Measurements from ENCODE around the gene MOAP1.
"Not testable (repeated sequence)": the region's sequence is repeated elsewhere in the genome, so short reads cannot be mapped to it uniquely, and the experiment has no call there.

Gene MOAP1

GRCh38 chr14:93160353-93160801 lies 24.3 kb downstream of the MOAP1 start:
- Histone ChIP-seq H3K27ac (ENCODE audit: low read depth, low read length) (no peak overlapping the region), H3K9me3 (ENCODE audit: low read length) (no peaks in the 10 kb centered on the region), H3K4me1 (ENCODE audit: insufficient read depth, low read length) (no peaks in the 10 kb centered on the region), H3K36me3 (ENCODE audit: insufficient read depth, low read length) (no peaks in the 10 kb centered on the region), H3K27me3 (ENCODE audit: control insufficient read depth in 1 of 2, insufficient read depth in 2 of 2, low read length in 2 of 2) (no peaks in the 10 kb centered on the region), H3K9ac (ENCODE audit: low read length) (no peak overlapping the region), H3K4me3 (ENCODE audit: low read depth in 1 of 2, low read length in 2 of 2) (no peak overlapping the region)

- not testable (repeated sequence) for H3K36me3 ChIP-seq (ENCODE audit: insufficient read depth, low read length); H3K4me1 ChIP-seq (ENCODE audit: insufficient read depth, low read length); H3K27me3 ChIP-seq (ENCODE audit: control insufficient read depth in 1 of 2, insufficient read depth in 2 of 2, low read length in 2 of 2); H3K27ac ChIP-seq (ENCODE audit: low read depth, low read length); H3K9ac ChIP-seq (ENCODE audit: low read length); H3K4me3 ChIP-seq (ENCODE audit: low read depth in 1 of 2, low read length in 2 of 2); H3K9me3 ChIP-seq (ENCODE audit: low read length)
Observed at GRCh38 chr14:93159625-93160352, 24.9 kb downstream of the MOAP1 start.

DNA sequence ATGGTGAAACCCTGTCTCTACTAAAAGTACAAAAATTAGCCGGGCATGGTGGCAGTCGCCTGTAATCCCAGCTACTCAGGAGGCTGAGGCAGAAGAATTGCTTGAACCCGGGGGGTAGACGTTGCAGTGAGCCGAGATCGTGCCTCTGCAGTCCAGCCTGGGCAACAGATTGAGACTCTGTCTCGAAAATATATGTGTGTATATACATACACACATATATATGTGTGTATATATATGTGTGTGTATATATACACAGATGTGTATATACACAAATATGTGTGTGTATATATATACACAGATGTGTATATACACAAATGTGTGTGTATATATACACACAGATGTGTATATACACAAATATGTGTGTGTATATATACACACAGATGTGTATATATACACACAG lies 26.3 kb downstream of the MOAP1 start:
- H3K4me1 ChIP-seq (ENCODE audit: insufficient read depth, low read length); H3K27ac ChIP-seq (ENCODE audit: low read depth, low read length); H3K4me3 ChIP-seq (ENCODE audit: low read depth in 1 of 2, low read length in 2 of 2); H3K9ac ChIP-seq (ENCODE audit: low read length); H3K9me3 ChIP-seq (ENCODE audit: low read length); H3K36me3 ChIP-seq (ENCODE audit: insufficient read depth, low read length); H3K27me3 ChIP-seq (ENCODE audit: control insufficient read depth in 1 of 2, insufficient read depth in 2 of 2, low read length in 2 of 2): not testable (repeated sequence)

GRCh38 chr14:93156693-93157369 lies 27.9 kb downstream of the MOAP1 start:
- Histone ChIP-seq H3K4me1 (ENCODE audit: insufficient read depth, low read length) (no peaks in the 10 kb centered on the region), H3K36me3 (ENCODE audit: insufficient read depth, low read length) (no peaks in the 10 kb centered on the region), H3K9me3 (ENCODE audit: low read length) (no peaks in the 10 kb centered on the region), H3K9ac (ENCODE audit: low read length) (no peak overlapping the region), H3K4me3 (ENCODE audit: low read depth in 1 of 2, low read length in 2 of 2) (no peak overlapping the region), H3K27ac (ENCODE audit: low read depth, low read length) (no peak overlapping the region), H3K27me3 (ENCODE audit: control insufficient read depth in 1 of 2, insufficient read depth in 2 of 2, low read length in 2 of 2) (no peaks in the 10 kb centered on the region)

GRCh38 chr14:93155667-93156066 lies 29.0 kb downstream of the MOAP1 start:
- no peaks in the 10 kb centered on the region for H3K36me3 ChIP-seq (ENCODE audit: insufficient read depth, low read length)
- no peak overlapping the region for H3K9ac ChIP-seq (ENCODE audit: low read length)
- no peaks in the 10 kb centered on the region for H3K4me1 ChIP-seq (ENCODE audit: insufficient read depth, low read length)
- H3K4me3 ChIP-seq (ENCODE audit: low read depth in 1 of 2, low read length in 2 of 2), result no peak overlapping the region
- H3K27me3 ChIP-seq (ENCODE audit: control insufficient read depth in 1 of 2, insufficient read depth in 2 of 2, low read length in 2 of 2), result no peaks in the 10 kb centered on the region
- H3K27ac ChIP-seq (ENCODE audit: low read depth, low read length), result no peak overlapping the region
- H3K9me3 ChIP-seq (ENCODE audit: low read length), result no peaks in the 10 kb centered on the region

DNA sequence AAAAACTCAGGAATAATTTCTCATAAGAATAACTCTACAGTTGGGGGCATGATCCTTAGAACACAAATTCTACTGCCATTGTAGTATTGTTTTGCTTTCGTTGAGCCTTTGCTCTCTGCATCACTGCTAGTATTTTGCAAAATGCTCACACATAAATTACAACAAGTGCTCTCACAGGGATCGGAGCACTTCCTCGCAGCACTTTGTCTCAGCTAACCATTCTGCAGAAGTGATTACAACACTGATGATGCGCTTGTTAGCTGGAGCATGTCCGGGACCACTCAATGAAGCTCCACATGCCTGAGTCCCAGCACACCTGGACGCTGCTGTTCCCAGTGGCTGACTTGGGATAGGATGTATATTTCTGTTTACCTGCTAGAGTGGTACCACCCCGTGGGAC lies 31.6 kb downstream of the MOAP1 start:
- no peaks in the 10 kb centered on the region for H3K27me3 ChIP-seq (ENCODE audit: control insufficient read depth in 1 of 2, insufficient read depth in 2 of 2, low read length in 2 of 2)
- H3K4me1 ChIP-seq (ENCODE audit: insufficient read depth, low read length), result no peaks in the 10 kb centered on the region
- H3K9ac ChIP-seq (ENCODE audit: low read length), result no peak overlapping the region
- H3K9me3 ChIP-seq (ENCODE audit: low read length), result no peaks in the 10 kb centered on the region
- no peaks in the 10 kb centered on the region for H3K36me3 ChIP-seq (ENCODE audit: insufficient read depth, low read length)
- no peak overlapping the region for H3K27ac ChIP-seq (ENCODE audit: low read depth, low read length)
- H3K4me3 ChIP-seq (ENCODE audit: low read depth in 1 of 2, low read length in 2 of 2), result no peak overlapping the region

DNA sequence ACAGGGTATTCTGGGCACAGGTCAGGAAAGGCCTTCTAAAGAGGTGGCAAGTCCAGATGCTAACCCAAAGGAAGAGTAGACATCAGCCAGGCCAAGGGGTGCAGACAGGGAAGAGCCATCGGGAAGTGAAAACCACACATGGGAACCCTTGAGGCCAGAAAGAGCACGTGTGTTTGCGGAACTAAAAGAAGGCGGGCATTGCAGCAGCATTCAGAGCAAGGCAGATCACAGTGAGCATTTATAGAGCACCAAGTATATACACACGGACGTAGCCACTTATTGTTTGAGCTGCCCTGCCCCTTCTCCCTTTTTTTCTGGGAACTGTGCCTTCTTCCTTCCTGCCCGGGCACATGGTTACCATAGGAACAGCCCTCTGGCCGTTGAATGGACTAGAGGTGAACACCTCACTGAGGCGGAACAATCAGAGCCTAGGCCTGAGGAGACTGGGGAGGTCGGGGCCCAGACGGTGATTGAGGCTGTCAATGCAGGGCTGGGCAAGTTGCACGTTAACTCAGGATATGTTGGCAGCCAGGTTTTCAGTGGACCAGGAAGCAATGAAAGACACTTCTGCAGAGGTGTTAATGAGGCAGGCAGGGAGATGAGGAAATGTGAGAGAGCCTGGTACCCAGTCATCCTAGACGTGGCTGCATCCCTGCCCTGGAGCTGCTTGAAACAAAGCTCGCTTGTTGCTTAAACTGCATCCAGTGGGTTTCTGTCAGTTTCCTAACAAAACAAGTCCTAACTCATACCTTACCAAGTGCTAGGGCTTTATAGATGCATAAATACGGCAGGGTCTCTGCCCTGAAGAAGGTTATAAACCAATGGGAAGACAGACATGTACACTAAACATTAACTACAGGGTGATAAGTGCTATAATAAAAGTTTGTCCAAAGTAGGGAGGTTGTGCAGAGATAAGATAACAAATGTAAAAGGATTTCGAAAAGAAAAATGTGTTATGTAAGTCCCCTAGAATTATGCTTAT lies 34.2 kb downstream of the MOAP1 start:
- H3K4me3 ChIP-seq (ENCODE audit: low read depth in 1 of 2, low read length in 2 of 2), result no peak overlapping the region
- no peaks in the 10 kb centered on the region for H3K36me3 ChIP-seq (ENCODE audit: insufficient read depth, low read length)
- H3K4me1 ChIP-seq (ENCODE audit: insufficient read depth, low read length), result no peaks in the 10 kb centered on the region
- no peak overlapping the region for H3K27ac ChIP-seq (ENCODE audit: low read depth, low read length)
- H3K27me3 ChIP-seq (ENCODE audit: control insufficient read depth in 1 of 2, insufficient read depth in 2 of 2, low read length in 2 of 2), result no peaks in the 10 kb centered on the region
- H3K9me3 ChIP-seq (ENCODE audit: low read length), result no peaks in the 10 kb centered on the region
- no peak overlapping the region for H3K9ac ChIP-seq (ENCODE audit: low read length)

GRCh38 chr14:93148979-93149378 lies 35.7 kb downstream of the MOAP1 start:
- Histone ChIP-seq H3K27me3 (ENCODE audit: control insufficient read depth in 1 of 2, insufficient read depth in 2 of 2, low read length in 2 of 2) (no peaks in the 10 kb centered on the region), H3K9me3 (ENCODE audit: low read length) (no peaks in the 10 kb centered on the region), H3K4me3 (ENCODE audit: low read depth in 1 of 2, low read length in 2 of 2) (no peak overlapping the region), H3K9ac (ENCODE audit: low read length) (no peak overlapping the region), H3K27ac (ENCODE audit: low read depth, low read length) (no peak overlapping the region), H3K36me3 (ENCODE audit: insufficient read depth, low read length) (no peaks in the 10 kb centered on the region), H3K4me1 (ENCODE audit: insufficient read depth, low read length) (no peaks in the 10 kb centered on the region)

GRCh38 chr14:93146119-93146518 lies 38.6 kb downstream of the MOAP1 start:
- no peaks in the 10 kb centered on the region for H3K27me3 ChIP-seq (ENCODE audit: control insufficient read depth in 1 of 2, insufficient read depth in 2 of 2, low read length in 2 of 2)
- H3K27ac ChIP-seq (ENCODE audit: low read depth, low read length), result no peak overlapping the region

DNA sequence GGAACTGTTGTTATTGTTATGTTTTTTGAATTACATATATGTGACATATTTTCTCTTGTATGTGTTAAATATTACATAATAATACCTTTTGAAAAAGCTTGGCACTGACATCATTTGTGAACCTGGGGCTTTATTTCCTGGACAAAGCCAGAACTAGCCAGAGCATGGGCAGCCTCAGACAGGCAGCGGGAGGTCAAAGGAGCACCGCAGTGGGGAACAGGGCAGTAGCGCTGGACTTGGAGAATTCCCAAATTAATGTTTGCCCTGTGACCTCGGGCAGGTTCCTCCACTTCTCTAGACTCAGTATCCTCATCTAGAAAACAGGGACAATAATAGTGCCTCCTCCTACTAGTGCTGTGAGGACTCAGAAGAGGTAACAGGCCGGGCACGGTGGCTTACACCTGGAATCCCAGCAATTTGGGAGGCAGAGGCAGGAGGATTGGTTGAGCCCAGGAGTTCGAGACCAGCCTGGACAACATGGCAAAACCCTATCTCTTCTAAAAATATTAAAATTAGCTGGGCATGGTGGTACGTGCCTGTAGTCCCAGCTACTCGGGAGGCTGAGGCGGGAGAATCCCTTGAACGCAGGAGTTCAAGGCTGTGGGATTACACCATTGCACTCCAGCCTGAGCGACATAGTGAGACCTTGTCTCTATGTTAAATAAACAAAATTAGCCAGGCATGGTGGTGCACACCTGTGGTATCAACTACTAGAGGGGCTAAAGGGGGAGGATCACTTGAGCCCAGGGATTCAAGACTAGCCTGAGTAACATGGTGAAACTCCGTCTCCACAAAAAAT lies 41.6 kb downstream of the MOAP1 start:
- Histone ChIP-seq H3K4me3 (ENCODE audit: low read depth in 1 of 2, low read length in 2 of 2) (no peak overlapping the region), H3K4me1 (ENCODE audit: insufficient read depth, low read length) (no peaks in the 10 kb centered on the region), H3K36me3 (ENCODE audit: insufficient read depth, low read length) (no peaks in the 10 kb centered on the region), H3K27ac (ENCODE audit: low read depth, low read length) (no peak overlapping the region), H3K27me3 (ENCODE audit: control insufficient read depth in 1 of 2, insufficient read depth in 2 of 2, low read length in 2 of 2) (no peaks in the 10 kb centered on the region), H3K9ac (ENCODE audit: low read length) (no peak overlapping the region), H3K9me3 (ENCODE audit: low read length) (no peaks in the 10 kb centered on the region)

More at GRCh38 chr14:93146119-93146518, 38.6 kb downstream of the MOAP1 start:
- H3K9ac ChIP-seq (ENCODE audit: low read length), result no peak overlapping the region
- no peak overlapping the region for H3K4me3 ChIP-seq (ENCODE audit: low read depth in 1 of 2, low read length in 2 of 2)
- H3K9me3 ChIP-seq (ENCODE audit: low read length), result no peaks in the 10 kb centered on the region
- no peaks in the 10 kb centered on the region for H3K36me3 ChIP-seq (ENCODE audit: insufficient read depth, low read length)
- no peaks in the 10 kb centered on the region for H3K4me1 ChIP-seq (ENCODE audit: insufficient read depth, low read length)

DNA sequence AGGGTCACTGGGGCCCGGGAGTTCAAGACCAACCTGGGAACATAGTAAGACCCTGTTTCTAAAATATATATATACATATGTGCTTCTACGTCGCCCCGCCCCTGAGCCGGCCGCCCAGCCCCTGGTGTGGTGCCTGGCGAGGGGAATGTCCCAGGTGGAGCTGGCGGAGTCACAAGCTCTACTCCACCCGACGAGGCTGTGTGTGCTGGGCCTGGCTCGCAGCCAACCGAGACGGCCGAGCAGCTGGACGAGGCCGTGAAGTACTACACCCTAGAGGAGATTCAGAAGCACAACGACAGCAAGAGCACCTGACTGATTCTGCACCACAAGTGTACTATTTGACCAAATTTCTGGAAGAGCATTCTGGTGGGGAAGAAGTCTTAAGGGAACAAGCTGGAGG lies 46.8 kb downstream of the MOAP1 start:
- H3K27ac ChIP-seq (ENCODE audit: low read depth, low read length), result no peak overlapping the region
- no peaks in the 10 kb centered on the region for H3K36me3 ChIP-seq (ENCODE audit: insufficient read depth, low read length)
- H3K9ac ChIP-seq (ENCODE audit: low read length), result no peak overlapping the region

More for the DNA sequence above, 46.8 kb downstream of the MOAP1 start:
- Histone ChIP-seq H3K9me3 (ENCODE audit: low read length) (no peaks in the 10 kb centered on the region), H3K27me3 (ENCODE audit: control insufficient read depth in 1 of 2, insufficient read depth in 2 of 2, low read length in 2 of 2) (no peaks in the 10 kb centered on the region), H3K4me3 (ENCODE audit: low read depth in 1 of 2, low read length in 2 of 2) (no peak overlapping the region), H3K4me1 (ENCODE audit: insufficient read depth, low read length) (no peaks in the 10 kb centered on the region)

Measured in muscle layer of colon (tissue), 2 donors.